Cardiac fibroblast (primary cell): ENCODE data around the gene PRKCB.

Source experiments
- DNase-seq, 2 donors: peaks; one replicate each; pipeline versions ENCODE4 v3.0.0 to v3.0.0-alpha.2; 2010; ENCODE audit warnings: low read depth in 2 of 2
- H3K4me3 ChIP-seq, 2 donors: replicated peaks in 1 of 2; 1 replicate in 1 of 2; 2 replicates in 1 of 2; pipeline ENCODE4 v1.5.1; 2011; ENCODE audit warnings: low read depth in 2 of 2, low read length in 2 of 2, mild to moderate bottlenecking in 2 of 2, moderate library complexity in 1 of 2
- TF ChIP-seq, protein P1 (sequence below): IDR thresholded peaks from one replicate; pipeline ENCODE4 v1.5.1; 2011; ENCODE audit warnings: low read depth, mild to moderate bottlenecking, low read length, inconsistent platforms

Gene PRKCB

DNA sequence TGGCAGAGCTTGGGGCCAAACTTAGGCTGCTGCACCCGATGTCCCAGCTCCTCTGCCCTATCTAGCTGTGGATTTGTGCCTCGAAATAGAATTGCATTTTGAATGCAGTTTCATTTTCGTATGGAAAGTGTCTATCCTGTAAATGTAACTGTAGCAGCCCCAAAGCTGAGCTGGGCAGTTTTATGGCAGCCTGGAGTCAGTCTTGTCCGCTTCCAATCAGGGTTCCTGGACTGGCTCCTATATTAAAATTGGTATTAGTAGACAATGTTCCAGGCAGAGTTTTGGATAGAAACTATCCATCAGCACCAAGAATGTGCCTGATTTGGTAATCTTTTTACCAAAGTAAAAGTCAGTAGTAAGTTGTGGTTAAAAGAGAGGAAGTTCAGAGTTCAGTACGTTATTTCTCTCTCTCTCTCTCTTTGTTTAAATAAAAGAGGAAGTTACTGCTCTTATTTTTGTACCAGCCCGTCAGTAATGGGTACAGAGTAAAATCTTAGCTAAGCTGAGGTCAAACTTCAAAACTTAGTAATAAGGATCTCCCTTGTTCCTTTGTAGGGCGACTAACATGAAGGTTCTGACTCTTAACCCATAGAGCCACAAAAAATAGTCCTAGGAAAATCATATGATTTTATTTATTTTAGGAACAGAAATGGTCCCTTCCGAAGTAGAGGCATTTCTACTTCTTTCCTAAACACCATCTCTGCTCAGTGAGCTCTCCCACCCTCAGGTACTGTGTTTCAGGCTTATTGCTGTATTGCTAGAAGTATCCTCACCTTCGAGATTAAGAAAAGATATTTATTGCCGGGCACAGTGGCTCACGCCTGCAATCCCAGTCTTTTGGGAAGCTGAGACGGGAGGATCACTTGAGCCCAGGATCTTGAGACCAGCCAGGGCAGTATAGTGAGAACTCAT lies 28.0 kb downstream of the PRKCB start:
- no peak for DNase-seq
- no peak overlapping the region for H3K4me3 ChIP-seq
- TF ChIP-seq, protein P1, sequence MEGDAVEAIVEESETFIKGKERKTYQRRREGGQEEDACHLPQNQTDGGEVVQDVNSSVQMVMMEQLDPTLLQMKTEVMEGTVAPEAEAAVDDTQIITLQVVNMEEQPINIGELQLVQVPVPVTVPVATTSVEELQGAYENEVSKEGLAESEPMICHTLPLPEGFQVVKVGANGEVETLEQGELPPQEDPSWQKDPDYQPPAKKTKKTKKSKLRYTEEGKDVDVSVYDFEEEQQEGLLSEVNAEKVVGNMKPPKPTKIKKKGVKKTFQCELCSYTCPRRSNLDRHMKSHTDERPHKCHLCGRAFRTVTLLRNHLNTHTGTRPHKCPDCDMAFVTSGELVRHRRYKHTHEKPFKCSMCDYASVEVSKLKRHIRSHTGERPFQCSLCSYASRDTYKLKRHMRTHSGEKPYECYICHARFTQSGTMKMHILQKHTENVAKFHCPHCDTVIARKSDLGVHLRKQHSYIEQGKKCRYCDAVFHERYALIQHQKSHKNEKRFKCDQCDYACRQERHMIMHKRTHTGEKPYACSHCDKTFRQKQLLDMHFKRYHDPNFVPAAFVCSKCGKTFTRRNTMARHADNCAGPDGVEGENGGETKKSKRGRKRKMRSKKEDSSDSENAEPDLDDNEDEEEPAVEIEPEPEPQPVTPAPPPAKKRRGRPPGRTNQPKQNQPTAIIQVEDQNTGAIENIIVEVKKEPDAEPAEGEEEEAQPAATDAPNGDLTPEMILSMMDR: no peak

DNA sequence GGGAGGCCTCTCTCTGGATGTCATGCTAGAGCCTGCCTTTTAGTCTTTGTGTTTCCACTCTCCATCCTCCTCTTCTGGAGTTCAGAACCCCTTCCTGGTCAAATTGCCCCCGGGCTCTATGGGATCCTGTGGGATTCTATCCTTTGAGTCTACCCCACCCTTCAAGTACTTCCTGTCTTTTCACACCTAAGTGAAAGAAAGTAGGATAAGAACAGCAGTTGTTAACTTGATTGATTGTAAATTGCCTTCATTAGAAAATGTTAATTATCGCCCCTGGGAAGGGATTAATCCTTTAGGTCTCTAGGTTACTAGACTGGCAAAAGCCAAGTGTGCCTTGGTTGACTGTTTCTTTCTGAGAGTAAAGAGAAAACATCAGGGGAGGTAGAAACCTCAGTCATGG lies 30.1 kb downstream of the PRKCB start:
- TF ChIP-seq, protein P1: no peak
- no peak for DNase-seq
- H3K4me3 ChIP-seq: no peak overlapping the region

DNA sequence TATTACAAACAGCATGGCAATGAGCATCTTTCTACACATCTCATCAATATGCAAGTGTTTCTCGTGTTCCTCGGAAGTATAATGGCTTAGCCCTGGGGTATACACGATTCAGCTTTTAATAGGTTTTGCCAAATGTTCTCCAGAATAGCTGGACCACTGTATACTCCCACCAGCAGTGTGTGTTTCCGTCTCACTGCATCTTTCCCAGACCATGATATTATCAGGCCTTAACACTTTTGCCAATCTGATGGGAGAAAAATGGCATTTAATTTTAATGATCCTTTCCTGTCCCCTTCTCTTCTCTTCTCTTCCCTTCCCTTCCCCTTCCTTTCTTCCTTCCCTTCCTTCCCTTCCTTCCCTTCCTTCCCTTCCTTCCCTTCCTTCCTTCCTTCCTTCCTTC lies 30.8 kb downstream of the PRKCB start:
- no peak overlapping the region for H3K4me3 ChIP-seq
- no peak for DNase-seq
- TF ChIP-seq, protein P1: no peak

DNA sequence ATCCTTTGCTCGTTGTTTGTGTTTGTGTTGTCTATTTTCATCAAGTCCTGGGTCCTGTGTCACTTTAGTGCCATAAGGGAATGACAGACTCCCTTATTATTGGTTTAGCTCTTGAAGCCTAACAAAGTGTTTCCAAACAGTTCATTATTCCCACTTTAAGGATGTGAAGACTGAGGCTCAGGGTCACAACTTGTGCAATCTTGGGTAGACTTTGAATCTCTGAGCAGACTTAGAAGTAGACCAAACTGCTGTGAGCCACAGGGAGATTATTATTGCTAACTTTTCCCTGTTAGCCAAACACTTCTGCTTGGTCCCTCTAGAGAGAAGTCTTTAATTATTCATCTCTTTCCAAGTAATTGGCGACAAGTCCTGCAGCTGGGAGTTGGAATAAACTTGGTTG lies 31.8 kb downstream of the PRKCB start:
- no peak overlapping the region for H3K4me3 ChIP-seq
- DNase-seq: no peak
- TF ChIP-seq, protein P1: no peak

DNA sequence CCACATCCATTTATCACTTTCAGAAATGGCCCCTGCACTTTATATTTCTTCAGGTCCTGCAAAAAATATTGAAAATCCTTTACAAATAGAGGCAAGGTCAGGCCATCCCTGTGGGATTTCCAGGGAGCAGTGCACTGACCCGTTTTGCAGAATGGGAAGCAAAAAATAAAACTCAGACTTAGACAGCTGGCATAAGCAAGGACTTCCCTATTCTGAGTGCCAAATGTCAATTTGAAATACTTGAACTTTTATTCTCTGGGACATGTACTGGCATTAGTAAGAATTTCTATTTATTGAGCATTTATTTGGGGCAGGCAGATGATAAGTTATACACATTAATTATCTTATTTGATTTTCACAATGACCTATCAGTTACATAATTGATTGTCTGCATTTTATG lies 32.4 kb downstream of the PRKCB start:
- no peak for DNase-seq
- TF ChIP-seq, protein P1: no peak
- no peak overlapping the region for H3K4me3 ChIP-seq

DNA sequence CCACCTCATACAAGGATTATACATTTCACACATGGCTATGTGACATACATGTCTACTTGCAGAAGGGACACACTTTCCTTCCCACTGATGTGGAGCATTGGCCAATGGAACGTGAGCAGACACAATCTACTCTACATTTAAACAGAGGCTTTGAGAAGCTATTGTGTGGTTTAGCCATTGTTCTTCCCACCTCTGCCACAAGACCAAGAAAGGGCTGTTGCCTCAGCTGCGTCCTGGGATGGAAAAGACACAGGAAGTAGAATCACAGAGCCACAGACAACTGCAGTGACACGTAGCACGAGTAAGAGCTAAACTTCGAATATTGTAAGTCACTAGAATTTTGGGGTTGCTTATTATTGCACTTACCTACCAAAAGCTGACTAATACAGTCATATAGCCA lies 33.3 kb downstream of the PRKCB start:
- no peak overlapping the region for H3K4me3 ChIP-seq
- TF ChIP-seq, protein P1: no peak
- DNase-seq: no peak
